Spleen (tissue), 11 donors: ENCODE measurements around the gene TOMM40L. TPM values are rescaled to one million over a fixed set of nuclear protein-coding genes. Genes with fewer than 3 reads are reported as not detected.

Source experiments
- DNase-seq: peaks from one replicate; pipeline ENCODE4 v3.0.0-alpha.2; 2020
- H3K27ac ChIP-seq, 8 donors: fragments of 200-600 bp; sonication (generic) in 7 of 8; 1 replicate in 4 of 8; 2 replicates in 4 of 8; pipeline versions ENCODE4 v1.5.0 to v1.8.0; 2016 to 2021; ENCODE audit warnings: inconsistent platforms in 4 of 8, mild to moderate bottlenecking in 4 of 8, moderate library complexity in 1 of 8
- H3K27me3 ChIP-seq, 7 donors: fragments of 200-600 bp; sonication (generic) in 6 of 7; replicated peaks in 1 of 7; 1 replicate in 4 of 7; 2 replicates in 3 of 7; pipeline versions ENCODE4 v1.5.0 to v1.8.0; 2016 to 2021; ENCODE audit warnings: inconsistent platforms in 3 of 7, mild to moderate bottlenecking in 1 of 7
- H3K36me3 ChIP-seq, 6 donors: fragments of 200-600 bp; sonication (generic) in 5 of 6; 1 replicate in 4 of 6; 2 replicates in 2 of 6; pipeline versions ENCODE4 v1.5.0 to v1.8.0; 2016 to 2021; ENCODE audit warnings: inconsistent platforms in 2 of 6
- H3K4me1 ChIP-seq, 6 donors: fragments of 200-600 bp; sonication (generic) in 5 of 6; 1 replicate in 3 of 6; 2 replicates in 3 of 6; pipeline versions ENCODE4 v1.5.0 to v1.8.0; 2016 to 2021; ENCODE audit warnings: inconsistent platforms in 3 of 6
- H3K4me3 ChIP-seq, 8 donors: fragments of 200-600 bp; sonication (generic) in 7 of 8; 1 replicate in 4 of 8; 2 replicates in 4 of 8; pipeline versions ENCODE4 v1.5.0 to v1.8.0; 2016 to 2021; ENCODE audit warnings: inconsistent platforms in 4 of 8, mild to moderate bottlenecking in 4 of 8, moderate library complexity in 2 of 8
- H3K9me3 ChIP-seq, 8 donors: fragments of 200-600 bp; sonication (generic) in 7 of 8; 1 replicate in 4 of 8; 2 replicates in 4 of 8; pipeline versions ENCODE4 v1.5.0 to v1.8.0; 2016 to 2021; ENCODE audit warnings: inconsistent platforms in 4 of 8
- CTCF ChIP-seq, 11 experiments: fragments of 200-600 bp in 7 of 11; fragments of 450-650 bp in 4 of 11; sonication (generic) in 4 of 11; IDR thresholded peaks in 8 of 11; conservative IDR thresholded peaks in 3 of 11; 1 replicate in 7 of 11; 2 replicates in 4 of 11; pipeline versions ENCODE4 v1.4.0 to v1.8.0; 2016 to 2021; ENCODE audit warnings: antibody characterized with exemption in 11 of 11, inconsistent platforms in 4 of 11, mild to moderate bottlenecking in 1 of 11
- POLR2A ChIP-seq, 3 donors: fragments of 450-650 bp; IDR thresholded peaks; one replicate each; pipeline ENCODE4 v1.5.1; 2017; ENCODE audit warnings: antibody characterized with exemption in 3 of 3, mild to moderate bottlenecking in 1 of 3
- POLR2AphosphoS5 ChIP-seq, 3 donors: sonication (generic); formaldehyde crosslinking; IDR thresholded peaks; one replicate each; pipeline ENCODE4 v1.5.1; 2017; ENCODE audit warnings: antibody characterized with exemption in 3 of 3
- whole genome bisulfite sequencing, 5 donors: extraction: QIAGEN DNeasy Blood & Tissue Kit in 3 of 5; methylation state at CpG; one replicate each; pipeline versions ENCODE4 v1.1.5 to v1.1.7; 2013 to 2018; 5-methylcytosine and 5-hydroxymethylcytosine counted together
- intact Hi-C: fragments of 100-400 bp; cut with DNase I; formaldehyde crosslinking; loops from one replicate; pipeline ENCODE4 v1.15.0; 2023; ENCODE audit warnings: low total_unique reads
- polyA plus RNA-seq, 3 donors: library from polyadenylated mRNA; stranded (reverse); fragments of 200-250 nt; gene quantifications; one replicate each; pipeline ENCODE4 v1.2.1, GENCODE V29; 2013
- total RNA-seq, 7 donors: library from RNA; depleted of rRNA in 3 of 7; stranded (reverse); fragments of >200 nt in 3 of 7; fragmentation: NEBNext Ultra II Directional in 4 of 7; extraction: Animal tissue kit (Norgen Biotek cat#: 25700) in 4 of 7; gene quantifications; one replicate each; pipeline versions ENCODE4 v1.1.0 to v1.2.1, GENCODE V29; 2016 to 2021
- donor health status: healthy with polysubstance abuse.
- donor health status: DM: no; HTN: no; CAD: no; lungs with moderate emphysema.
- donor health status: DM: no; HTN: no; CAD: no.
- donor health status: Bipolar disorder and iron deficiency.
- donor health status: healthy.
- donor health status: DM: no; HTN: no; CAD: no.
- donor health status: DM: yes; HTN: yes; CAD: no.

The TOMM40L gene
- total and polyA plus RNA-seq, 10 donors: 6.2 to 15.3 (median 9.5) TPM

- no peaks in the 10 kb centered on the region for H3K9me3 ChIP-seq
- no peaks in the 10 kb centered on the region for H3K27me3 ChIP-seq
- peaks cover 30 to 90% (median 66%) of the 10 kb centered on the region in 6 donors for H3K4me1 ChIP-seq
- no peak for DNase-seq
- WGBS, 5 donors: 80 to 85% (median 83%) methylated on average over 9 of the region's 9 CpGs
- intact Hi-C loops: no loop called here
- peak overlapping the region in 7 of 8 donors; percentile 71 to 95 (median 76) for H3K4me3 ChIP-seq
- peaks cover 0 to 33% (median 29%) of the 10 kb centered on the region in 6 donors for H3K36me3 ChIP-seq
- peak overlapping the region; percentile 79 to 95 (median 92) for H3K27ac ChIP-seq
- TF ChIP-seq POLR2AphosphoS5 (IDR thresholded peaks at IDR 0.05): no peak
- peak in 1 of 11 experiments; percentile 5 for TF ChIP-seq CTCF (IDR thresholded peaks at IDR 0.05 in 8 of 11, conservative IDR thresholded peaks at IDR 0.05 in 3 of 11)
Measured at GRCh38 chr1:161177936-161178244, 48.0 kb upstream of the TOMM40L start.

- TF ChIP-seq CTCF (IDR thresholded peaks at IDR 0.05 in 8 of 11, conservative IDR thresholded peaks at IDR 0.05 in 3 of 11) (no peak), POLR2A (IDR thresholded peaks at IDR 0.05) (no peak), POLR2AphosphoS5 (IDR thresholded peaks at IDR 0.05) (no peak)
- DNase-seq: no peak
- H3K9me3 ChIP-seq: no peaks in the 10 kb centered on the region
- peaks cover 44 to 90% (median 76%) of the 10 kb centered on the region in 6 donors for H3K4me1 ChIP-seq
- peaks cover 0 to 15% (median 11%) of the 10 kb centered on the region in 6 donors for H3K36me3 ChIP-seq
- H3K27ac ChIP-seq: no peak overlapping the region
- intact Hi-C loops: no loop called here
- WGBS, 5 donors: 94 to 100% (median 97%) methylated on average over 3 of the region's 3 CpGs
- no peaks in the 10 kb centered on the region for H3K27me3 ChIP-seq
- H3K4me3 ChIP-seq: no peak overlapping the region
Measured at GRCh38 chr1:161179698-161180097, 46.2 kb upstream of the TOMM40L start.

GRCh38 chr1:161180639-161181038, 45.2 kb upstream of the TOMM40L start:
- H3K27ac ChIP-seq: peak overlapping the region in 4 of 8 donors; percentile 22 to 92 (median 92)
- no peak overlapping the region for H3K4me3 ChIP-seq
- DNase-seq: no peak
- no peaks in the 10 kb centered on the region for H3K27me3 ChIP-seq
- H3K9me3 ChIP-seq: no peaks in the 10 kb centered on the region
- H3K4me1 ChIP-seq: peaks cover 48 to 90% (median 76%) of the 10 kb centered on the region in 6 donors
- peaks cover 0 to 5% (median 2%) of the 10 kb centered on the region in 6 donors for H3K36me3 ChIP-seq
- TF ChIP-seq POLR2A (IDR thresholded peaks at IDR 0.05) (no peak), POLR2AphosphoS5 (IDR thresholded peaks at IDR 0.05) (no peak), CTCF (IDR thresholded peaks at IDR 0.05 in 8 of 11, conservative IDR thresholded peaks at IDR 0.05 in 3 of 11) (peak in 4 of 11 experiments; percentile 26 to 51 (median 38))
- intact Hi-C loops: no loop called here
- 41 to 83% (median 67%) methylated on average over 1 of the region's 1 CpG for WGBS, 5 donors

- Histone ChIP-seq H3K4me3 (no peak overlapping the region), H3K9me3 (no peaks in the 10 kb centered on the region), H3K36me3 (no peaks in the 10 kb centered on the region), H3K4me1 (peaks cover 52 to 92% (median 79%) of the 10 kb centered on the region in 6 donors), H3K27ac (peak overlapping the region; percentile 58 to 92 (median 91)), H3K27me3 (no peaks in the 10 kb centered on the region)
- WGBS, 5 donors: 73 to 91% (median 85%) methylated on average over 1 of the region's 1 CpG
- intact Hi-C loops: no loop called here
- peak; percentile 54 for DNase-seq
- no peak for TF ChIP-seq POLR2AphosphoS5 (IDR thresholded peaks at IDR 0.05)
- no peak for TF ChIP-seq CTCF (IDR thresholded peaks at IDR 0.05 in 8 of 11, conservative IDR thresholded peaks at IDR 0.05 in 3 of 11)
- no peak for TF ChIP-seq POLR2A (IDR thresholded peaks at IDR 0.05)
Measured at GRCh38 chr1:161182214-161182613, 43.6 kb upstream of the TOMM40L start.
